ENCODE measurements around the gene SERPINA12. TPM values are rescaled to one million over a fixed set of nuclear protein-coding genes. Genes with fewer than 3 reads are reported as not detected.

Gene SERPINA12
- polyA plus RNA-seq, 1 donor (not counting 4 experiments of a cell fraction or from before 2014, with no cell fraction given): 0.26 TPM

- H2AFZ ChIP-seq (ENCODE audit: control insufficient read depth, low read length): no peak overlapping the region
- H3K36me3 ChIP-seq (ENCODE audit: control insufficient read depth in 2 of 2, extremely low read depth in 1 of 2, insufficient read depth in 2 of 2, low read length in 2 of 2): no peaks in the 10 kb centered on the region
- no peak for FAIRE-seq
- DNase-seq (ENCODE audit: low read depth, low spot score): no peak
- TF ChIP-seq CTCF (optimal IDR thresholded peaks at IDR 0.05 in 1 of 3, IDR thresholded peaks at IDR 0.05 in 1 of 3, conservative IDR thresholded peaks at IDR 0.05 in 1 of 3; ENCODE audit: extremely low read depth in 1 of 3, insufficient read depth in 2 of 3, low read length in 3 of 3): no peak
- TF ChIP-seq EZH2 (IDR thresholded peaks at IDR 0.05; ENCODE audit: low read length): no peak
- no peaks in the 10 kb centered on the region for H4K20me1 ChIP-seq (ENCODE audit: control insufficient read depth, extremely low read depth, insufficient read depth, low read length)
- H3K9me3 ChIP-seq (ENCODE audit: control insufficient read depth, low read depth, low read length): no peaks in the 10 kb centered on the region
- no peak overlapping the region for H3K9ac ChIP-seq (ENCODE audit: control insufficient read depth, extremely low read depth, insufficient read depth, low read length)
- no peaks in the 10 kb centered on the region for H3K9me1 ChIP-seq (ENCODE audit: control insufficient read depth, extremely low read depth, insufficient read depth, low read length)
- H3K4me2 ChIP-seq (ENCODE audit: control insufficient read depth, extremely low read depth, insufficient read depth, low read depth, low read length): no peak overlapping the region
- no peak overlapping the region for H3K27ac ChIP-seq (ENCODE audit: control insufficient read depth, insufficient read depth, low read length)
- H3K4me3 ChIP-seq (ENCODE audit: control insufficient read depth in 2 of 3, extremely low read depth in 1 of 3, insufficient read depth in 2 of 3, low read depth in 1 of 3, low read length in 3 of 3): no peak overlapping the region
- H3K4me1 ChIP-seq (ENCODE audit: control insufficient read depth, extremely low read depth, insufficient read depth, low read length): no peaks in the 10 kb centered on the region
- dilution Hi-C loops (cut with MboI; ENCODE audit: extremely low pct_ligation_motif_present, low sequenced_read_pairs): no loop called here
- H3K79me2 ChIP-seq (ENCODE audit: control insufficient read depth, insufficient read depth, low read length): no peaks in the 10 kb centered on the region
- H3K27me3 ChIP-seq (ENCODE audit: control insufficient read depth, extremely low read depth, insufficient read depth, low read length): no peaks in the 10 kb centered on the region
These were observed 7.4 kb downstream of the SERPINA12 start for GRCh38 chr14:94501588-94502516.

GRCh38 chr14:94500264-94500663 is 9.0 kb downstream of the SERPINA12 start:
- Histone ChIP-seq H2AFZ (ENCODE audit: control insufficient read depth, low read length) (no peak overlapping the region), H3K9me3 (ENCODE audit: control insufficient read depth, low read depth, low read length) (no peaks in the 10 kb centered on the region), H3K4me3 (ENCODE audit: control insufficient read depth in 2 of 3, extremely low read depth in 1 of 3, insufficient read depth in 2 of 3, low read depth in 1 of 3, low read length in 3 of 3) (no peak overlapping the region), H3K4me1 (ENCODE audit: control insufficient read depth, extremely low read depth, insufficient read depth, low read length) (no peaks in the 10 kb centered on the region), H3K27me3 (ENCODE audit: control insufficient read depth, extremely low read depth, insufficient read depth, low read length) (no peaks in the 10 kb centered on the region), H3K27ac (ENCODE audit: control insufficient read depth, insufficient read depth, low read length) (no peak overlapping the region), H3K9ac (ENCODE audit: control insufficient read depth, extremely low read depth, insufficient read depth, low read length) (no peak overlapping the region), H3K4me2 (ENCODE audit: control insufficient read depth, extremely low read depth, insufficient read depth, low read depth, low read length) (no peak overlapping the region), H4K20me1 (ENCODE audit: control insufficient read depth, extremely low read depth, insufficient read depth, low read length) (no peaks in the 10 kb centered on the region), H3K36me3 (ENCODE audit: control insufficient read depth in 2 of 2, extremely low read depth in 1 of 2, insufficient read depth in 2 of 2, low read length in 2 of 2) (no peaks in the 10 kb centered on the region), H3K9me1 (ENCODE audit: control insufficient read depth, extremely low read depth, insufficient read depth, low read length) (no peaks in the 10 kb centered on the region), H3K79me2 (ENCODE audit: control insufficient read depth, insufficient read depth, low read length) (no peaks in the 10 kb centered on the region)
- FAIRE-seq (no peak), DNase-seq (ENCODE audit: low read depth, low spot score) (no peak)
- TF ChIP-seq EZH2 (IDR thresholded peaks at IDR 0.05; ENCODE audit: low read length) (no peak), CTCF (optimal IDR thresholded peaks at IDR 0.05 in 1 of 3, IDR thresholded peaks at IDR 0.05 in 1 of 3, conservative IDR thresholded peaks at IDR 0.05 in 1 of 3; ENCODE audit: extremely low read depth in 1 of 3, insufficient read depth in 2 of 3, low read length in 3 of 3) (no peak)
- dilution Hi-C loops (cut with MboI; ENCODE audit: extremely low pct_ligation_motif_present, low sequenced_read_pairs): no loop called here

Measured in keratinocyte (primary cell).